ENCODE data around the gene SGCG.
"Not testable (repeated sequence)": the region's sequence is repeated elsewhere in the genome, so short reads cannot be mapped to it uniquely, and the experiment has no call there.

The SGCG gene

GRCh38 chr13:23231241-23231640, 50.5 kb downstream of the SGCG start:
- no peak for FAIRE-seq

GRCh38 chr13:23235994-23236393, 55.2 kb downstream of the SGCG start:
- FAIRE-seq, result no peak

- FAIRE-seq, result no peak
Measured at GRCh38 chr13:23243066-23243465, 62.3 kb downstream of the SGCG start.

- not testable (repeated sequence) for FAIRE-seq
Measured at GRCh38 chr13:23248410-23248809, 67.6 kb downstream of the SGCG start.

GRCh38 chr13:23254506-23254905, 73.7 kb downstream of the SGCG start:
- FAIRE-seq, result no peak

GRCh38 chr13:23267571-23267970, 86.8 kb downstream of the SGCG start:
- FAIRE-seq, result no peak

- no peak for FAIRE-seq
Measured at GRCh38 chr13:23268441-23268840, 87.7 kb downstream of the SGCG start.

- no peak for FAIRE-seq
Measured at GRCh38 chr13:23271331-23271730, 90.6 kb downstream of the SGCG start.

- no peak for FAIRE-seq
Measured at GRCh38 chr13:23273498-23273897, 92.7 kb downstream of the SGCG start.

- no peak for FAIRE-seq
Measured at GRCh38 chr13:23279321-23279720, 98.5 kb downstream of the SGCG start.

GRCh38 chr13:23288564-23288963, 107.8 kb downstream of the SGCG start:
- FAIRE-seq, result no peak

GRCh38 chr13:23288995-23289394, 108.2 kb downstream of the SGCG start:
- FAIRE-seq, result no peak

- no peak for FAIRE-seq
Measured at GRCh38 chr13:23289917-23290357, 109.2 kb downstream of the SGCG start.

GRCh38 chr13:23292586-23292985, 111.8 kb downstream of the SGCG start:
- no peak for FAIRE-seq

GRCh38 chr13:23314837-23315236, 134.1 kb downstream of the SGCG start:
- not testable (repeated sequence) for FAIRE-seq

- FAIRE-seq, result no peak
Measured at GRCh38 chr13:23319883-23320224, 139.1 kb downstream of the SGCG start.

GRCh38 chr13:23320926-23321534, 140.3 kb downstream of the SGCG start:
- FAIRE-seq, result no peak

GRCh38 chr13:23321535-23322241, 140.9 kb downstream of the SGCG start:
- no peak for FAIRE-seq

GRCh38 chr13:23322353-23323336, 141.9 kb downstream of the SGCG start:
- no peak for FAIRE-seq

GRCh38 chr13:23323946-23324709, 143.3 kb downstream of the SGCG start:
- FAIRE-seq, result no peak

GRCh38 chr13:23325191-23325590, 144.4 kb downstream of the SGCG start:
- no peak for FAIRE-seq

GRCh38 chr13:23330356-23330755, 149.6 kb downstream of the SGCG start:
- no peak for FAIRE-seq

- FAIRE-seq, result no peak
Measured at GRCh38 chr13:23339225-23339624, 158.4 kb downstream of the SGCG start.
